ENCODE results near the gene RHOT2.

Gene RHOT2

GRCh38 chr16:648071-648780 is 19.7 kb upstream of the RHOT2 start:
- DNase-seq = peak; percentile 17

- peak; percentile 83 for DNase-seq
Measured at GRCh38 chr16:648781-649589, 18.9 kb upstream of the RHOT2 start, which contains the start of gene WDR90. Gene WDR90 (plus strand): TSS chr16:649365. CDS start chr16:649417, 52 bp downstream.

- DNase-seq = no peak
Measured at GRCh38 chr16:649631-650030, 18.3 kb upstream of the RHOT2 start.

GRCh38 chr16:651844-652243 is 16.1 kb upstream of the RHOT2 start:
- DNase-seq = no peak

GRCh38 chr16:652454-653305 is 15.3 kb upstream of the RHOT2 start:
- DNase-seq = no peak

- DNase-seq = no peak
Measured at GRCh38 chr16:654034-654433, 13.9 kb upstream of the RHOT2 start.

- DNase-seq = no peak
Measured at GRCh38 chr16:657487-657886, 10.4 kb upstream of the RHOT2 start.

- DNase-seq = no peak
Measured at GRCh38 chr16:658679-659571, 9.0 kb upstream of the RHOT2 start.

- DNase-seq = no peak
Measured at GRCh38 chr16:659618-660017, 8.3 kb upstream of the RHOT2 start.

- DNase-seq = no peak
Measured at GRCh38 chr16:660132-660458, 7.8 kb upstream of the RHOT2 start.

- DNase-seq = no peak
Measured at GRCh38 chr16:660459-661183, 7.3 kb upstream of the RHOT2 start.

GRCh38 chr16:661184-661821 is 6.6 kb upstream of the RHOT2 start:
- DNase-seq = no peak

- no peak for DNase-seq
Measured at GRCh38 chr16:662095-662494, 5.8 kb upstream of the RHOT2 start.

GRCh38 chr16:662597-662996 is 5.3 kb upstream of the RHOT2 start:
- DNase-seq = no peak

- no peak for DNase-seq
Measured at GRCh38 chr16:666572-666971, 1.4 kb upstream of the RHOT2 start.

- DNase-seq = no peak
Measured at GRCh38 chr16:667113-667779, 686 bp upstream of the RHOT2 start.

GRCh38 chr16:668519-669171 is 713 bp downstream of the RHOT2 start:
- no peak for DNase-seq

GRCh38 chr16:669666-670065 is 1.7 kb downstream of the RHOT2 start:
- DNase-seq = no peak

- DNase-seq = no peak
Measured at GRCh38 chr16:670485-671352, 2.8 kb downstream of the RHOT2 start.

All from NCI-H1105 (cell line).